Mesendoderm (in vitro differentiated cells): ENCODE data around the gene MYO9B.
A peak's percentile ranks its signal among the peaks of the same experiment; 100 is the strongest.

Source experiments
- DNase-seq: peaks from one replicate; pipeline ENCODE4 v3.0.0; 2013
- H2AK5ac ChIP-seq: 2 replicates; pipeline ENCODE4 v1.6.1; 2013; ENCODE audit warnings: low read length, inconsistent platforms
- H2BK120ac ChIP-seq: 2 replicates; pipeline ENCODE4 v1.6.1; 2013; ENCODE audit warnings: low read depth, mild to moderate bottlenecking, low read length, moderate library complexity, mixed read lengths
- H2BK15ac ChIP-seq: replicated peaks from 2 replicates; pipeline ENCODE4 v1.6.1; 2013; ENCODE audit warnings: low read depth, mild to moderate bottlenecking, moderate library complexity
- H2BK5ac ChIP-seq: 2 replicates; pipeline ENCODE4 v1.6.1; 2013; ENCODE audit warnings: low read length, inconsistent platforms
- H3K18ac ChIP-seq: 2 replicates; pipeline ENCODE4 v1.6.1; 2013; ENCODE audit warnings: mild to moderate bottlenecking, low read length, mixed read lengths
- H3K23ac ChIP-seq: one replicate; pipeline ENCODE4 v1.6.1; 2013; ENCODE audit warnings: low read length
- H3K27ac ChIP-seq: 2 replicates; pipeline ENCODE4 v1.5.1; 2013; ENCODE audit warnings: low read depth, mild to moderate bottlenecking, inconsistent platforms, low read length, moderate library complexity
- H3K27me3 ChIP-seq: 2 replicates; pipeline ENCODE4 v1.6.1; 2013; ENCODE audit warnings: low read length, control low read depth, mild to moderate bottlenecking, inconsistent platforms; ENCODE audit not compliant: insufficient read depth, poor library complexity
- H3K36me3 ChIP-seq: 2 replicates; pipeline ENCODE4 v1.6.1; 2013; ENCODE audit warnings: low read length, inconsistent platforms; ENCODE audit not compliant: control insufficient read depth, insufficient read depth
- H3K4ac ChIP-seq: one replicate; pipeline ENCODE4 v1.6.1; 2013; ENCODE audit warnings: low read depth, mild to moderate bottlenecking, low read length, moderate library complexity
- H3K4me1 ChIP-seq: 2 replicates; pipeline ENCODE4 v1.6.1; 2013; ENCODE audit warnings: low read depth, low read length, inconsistent platforms; ENCODE audit not compliant: control insufficient read depth
- H3K4me2 ChIP-seq: 2 replicates; pipeline ENCODE4 v1.6.1; 2013; ENCODE audit warnings: low read length
- H3K4me3 ChIP-seq: 2 replicates; pipeline ENCODE4 v1.5.1; 2013; ENCODE audit warnings: mild to moderate bottlenecking, low read length
- H3K56ac ChIP-seq: one replicate; pipeline ENCODE4 v1.6.1; 2013; ENCODE audit warnings: low read length
- H3K79me1 ChIP-seq: 2 replicates; pipeline ENCODE4 v1.6.1; 2013; ENCODE audit warnings: low read length, inconsistent platforms
- H3K79me2 ChIP-seq: 2 replicates; pipeline ENCODE4 v1.6.1; 2013; ENCODE audit warnings: mild to moderate bottlenecking, low read length; ENCODE audit not compliant: control insufficient read depth, insufficient read depth
- H3K9ac ChIP-seq: 2 replicates; pipeline ENCODE4 v1.6.1; 2013; ENCODE audit warnings: low read length, inconsistent platforms
- H4K5ac ChIP-seq: one replicate; pipeline ENCODE4 v1.6.1; 2013; ENCODE audit warnings: low read length
- H4K8ac ChIP-seq: one replicate; pipeline ENCODE4 v1.6.1; 2013; ENCODE audit warnings: low read depth, mild to moderate bottlenecking, control low read depth, low read length, moderate library complexity
- WGBS: extraction: QIAGEN DNeasy Blood & Tissue Kit; methylation state at CpG from one replicate; pipeline ENCODE4 v1.1.7; 2013; ENCODE audit warnings: low lambda C conversion rate, missing lambda C conversion rate; ENCODE audit not compliant: insufficient coverage; ENCODE audit errors: extremely low coverage; 5-methylcytosine and 5-hydroxymethylcytosine counted together

The MYO9B gene

GRCh38 chr19:17125062-17125727, 49.6 kb downstream of the MYO9B start:
- no peak for DNase-seq
- Histone ChIP-seq H4K5ac (no peak overlapping the region), H3K4me2 (no peak overlapping the region), H3K9ac (no peak overlapping the region), H4K8ac (no peak overlapping the region), H2BK5ac (peak overlapping the region; percentile 2), H3K36me3 (no peaks in the 10 kb centered on the region), H2AK5ac (no peak overlapping the region), H3K79me2 (no peaks in the 10 kb centered on the region), H2BK15ac (no peak overlapping the region), H2BK120ac (no peak overlapping the region), H3K27ac (no peak overlapping the region), H3K56ac (peak overlapping the region; percentile 1), H3K27me3 (no peaks in the 10 kb centered on the region), H3K79me1 (peaks cover 3% of the 10 kb centered on the region), H3K4me3 (no peak overlapping the region), H3K18ac (no peak overlapping the region), H3K4me1 (no peaks in the 10 kb centered on the region), H3K23ac (no peak overlapping the region), H3K4ac (no peak overlapping the region)
- WGBS = no CpG with 5 or more reads among the region's 10 CpGs

- no peak overlapping the region for H4K5ac ChIP-seq
- no peak overlapping the region for H2AK5ac ChIP-seq
- H3K27me3 ChIP-seq = no peaks in the 10 kb centered on the region
- no peak for DNase-seq
- peak overlapping the region; percentile 73 for H3K56ac ChIP-seq
- no peak overlapping the region for H2BK15ac ChIP-seq
- no peak overlapping the region for H3K27ac ChIP-seq
- H3K4me2 ChIP-seq = no peak overlapping the region
- H4K8ac ChIP-seq = no peak overlapping the region
- peak overlapping the region; percentile 2 for H2BK5ac ChIP-seq
- no peak overlapping the region for H2BK120ac ChIP-seq
- H3K4me3 ChIP-seq = no peak overlapping the region
- no peaks in the 10 kb centered on the region for H3K36me3 ChIP-seq
- H3K18ac ChIP-seq = no peak overlapping the region
- no peak overlapping the region for H3K9ac ChIP-seq
- peak overlapping the region; percentile 72 for H3K23ac ChIP-seq
- no CpG with 5 or more reads among the region's 23 CpGs for WGBS
- H3K4me1 ChIP-seq = no peaks in the 10 kb centered on the region
- H3K4ac ChIP-seq = no peak overlapping the region
- peaks cover 3% of the 10 kb centered on the region for H3K79me1 ChIP-seq
- H3K79me2 ChIP-seq = no peaks in the 10 kb centered on the region
Observed at GRCh38 chr19:17125728-17126677, 50.4 kb downstream of the MYO9B start.

GRCh38 chr19:17127671-17128070, 52.1 kb downstream of the MYO9B start:
- no peaks in the 10 kb centered on the region for H3K27me3 ChIP-seq

GRCh38 chr19:17128403-17128802, 52.8 kb downstream of the MYO9B start:
- Histone ChIP-seq H2AK5ac (no peak overlapping the region), H3K27ac (no peak overlapping the region), H3K27me3 (no peaks in the 10 kb centered on the region), H3K18ac (no peak overlapping the region), H3K79me2 (no peaks in the 10 kb centered on the region), H3K23ac (no peak overlapping the region), H3K56ac (no peak overlapping the region), H2BK120ac (no peak overlapping the region), H3K4me1 (no peaks in the 10 kb centered on the region), H3K79me1 (no peaks in the 10 kb centered on the region), H3K9ac (no peak overlapping the region), H4K5ac (no peak overlapping the region), H3K4ac (no peak overlapping the region), H3K4me3 (no peak overlapping the region), H4K8ac (no peak overlapping the region), H3K36me3 (no peaks in the 10 kb centered on the region), H2BK5ac (no peak overlapping the region), H2BK15ac (no peak overlapping the region), H3K4me2 (no peak overlapping the region)
- no CpG with 5 or more reads among the region's 12 CpGs for WGBS
- DNase-seq = no peak

More at GRCh38 chr19:17127671-17128070, 52.1 kb downstream of the MYO9B start:
- Histone ChIP-seq H4K5ac (no peak overlapping the region), H3K4me3 (no peak overlapping the region), H3K18ac (no peak overlapping the region), H3K56ac (no peak overlapping the region), H4K8ac (no peak overlapping the region), H2BK5ac (no peak overlapping the region), H3K79me1 (no peaks in the 10 kb centered on the region), H2BK15ac (no peak overlapping the region), H3K9ac (no peak overlapping the region), H2AK5ac (no peak overlapping the region), H3K79me2 (no peaks in the 10 kb centered on the region), H3K4ac (no peak overlapping the region), H3K4me2 (no peak overlapping the region), H3K23ac (no peak overlapping the region), H3K36me3 (no peaks in the 10 kb centered on the region), H3K4me1 (no peaks in the 10 kb centered on the region), H2BK120ac (no peak overlapping the region), H3K27ac (no peak overlapping the region)
- DNase-seq = no peak
- WGBS = no CpG with 5 or more reads among the region's 6 CpGs

GRCh38 chr19:17128820-17129219, 53.2 kb downstream of the MYO9B start:
- no peak overlapping the region for H2AK5ac ChIP-seq
- H3K23ac ChIP-seq = no peak overlapping the region
- H2BK120ac ChIP-seq = no peak overlapping the region
- no peak overlapping the region for H3K4me3 ChIP-seq
- H3K79me2 ChIP-seq = no peaks in the 10 kb centered on the region
- no peak overlapping the region for H3K4me2 ChIP-seq
- no peak overlapping the region for H3K18ac ChIP-seq
- H3K79me1 ChIP-seq = no peaks in the 10 kb centered on the region
- no peak for DNase-seq
- H3K9ac ChIP-seq = no peak overlapping the region
- no peaks in the 10 kb centered on the region for H3K27me3 ChIP-seq
- no peak overlapping the region for H3K27ac ChIP-seq
- no peak overlapping the region for H3K56ac ChIP-seq
- no peaks in the 10 kb centered on the region for H3K4me1 ChIP-seq
- H4K8ac ChIP-seq = no peak overlapping the region
- H4K5ac ChIP-seq = no peak overlapping the region
- H3K36me3 ChIP-seq = no peaks in the 10 kb centered on the region
- WGBS = no CpG with 5 or more reads among the region's 9 CpGs
- H2BK5ac ChIP-seq = no peak overlapping the region
- no peak overlapping the region for H3K4ac ChIP-seq
- H2BK15ac ChIP-seq = no peak overlapping the region
